KMS-11 (cell line): ENCODE measurements around the gene PDXDC1.
"Not testable (repeated sequence)": the region's sequence is repeated elsewhere in the genome, so short reads cannot be mapped to it uniquely, and the experiment has no call there.

Source experiments
- H2AFZ ChIP-seq: fragments of 200-600 bp; sonication (generic); 2 replicates; pipeline ENCODE4 v1.6.1; 2016; ENCODE audit warnings: antibody characterized with exemption, mixed run types, low read depth
- H3K27ac ChIP-seq: fragments of 200-600 bp; sonication (generic); 2 replicates; pipeline ENCODE4 v1.6.1; 2016; ENCODE audit warnings: mild to moderate bottlenecking, mixed run types
- H3K27me3 ChIP-seq: fragments of 200-600 bp; sonication (generic); 2 replicates; pipeline ENCODE4 v1.6.1; 2017; ENCODE audit warnings: mild to moderate bottlenecking, low read depth, mixed run types, moderate library complexity; ENCODE audit not compliant: insufficient read depth
- H3K36me3 ChIP-seq: fragments of 200-600 bp; sonication (generic); 2 replicates; pipeline ENCODE4 v1.6.1; 2017; ENCODE audit warnings: mild to moderate bottlenecking, mixed run types; ENCODE audit not compliant: insufficient read depth
- H3K4me1 ChIP-seq: fragments of 200-600 bp; sonication (generic); 2 replicates; pipeline ENCODE4 v1.6.1; 2016; ENCODE audit warnings: mild to moderate bottlenecking, low read depth, mixed run types; ENCODE audit not compliant: poor library complexity, severe bottlenecking
- H3K4me2 ChIP-seq: fragments of 200-600 bp; sonication (generic); 2 replicates; pipeline ENCODE4 v1.7.0; 2016; ENCODE audit warnings: mild to moderate bottlenecking, mixed run types
- H3K4me3 ChIP-seq: fragments of 200-600 bp; sonication (generic); IDR thresholded peaks from 2 replicates; pipeline ENCODE4 v1.6.1; 2017; ENCODE audit warnings: low read depth, low read length, mixed read lengths; ENCODE audit not compliant: insufficient read depth
- H3K79me2 ChIP-seq: fragments of 200-600 bp; sonication (generic); 2 replicates; pipeline ENCODE4 v1.6.1; 2016; ENCODE audit warnings: low read depth, mixed run types; ENCODE audit not compliant: insufficient read depth
- H3K9ac ChIP-seq: fragments of 200-600 bp; sonication (generic); 2 replicates; pipeline ENCODE4 v1.6.1; 2016; ENCODE audit warnings: mild to moderate bottlenecking, mixed run types
- H4K20me1 ChIP-seq: fragments of 200-600 bp; sonication (generic); 2 replicates; pipeline ENCODE4 v1.6.1; 2016; ENCODE audit warnings: mild to moderate bottlenecking, mixed run types; ENCODE audit not compliant: insufficient read depth

The PDXDC1 gene

DNA sequence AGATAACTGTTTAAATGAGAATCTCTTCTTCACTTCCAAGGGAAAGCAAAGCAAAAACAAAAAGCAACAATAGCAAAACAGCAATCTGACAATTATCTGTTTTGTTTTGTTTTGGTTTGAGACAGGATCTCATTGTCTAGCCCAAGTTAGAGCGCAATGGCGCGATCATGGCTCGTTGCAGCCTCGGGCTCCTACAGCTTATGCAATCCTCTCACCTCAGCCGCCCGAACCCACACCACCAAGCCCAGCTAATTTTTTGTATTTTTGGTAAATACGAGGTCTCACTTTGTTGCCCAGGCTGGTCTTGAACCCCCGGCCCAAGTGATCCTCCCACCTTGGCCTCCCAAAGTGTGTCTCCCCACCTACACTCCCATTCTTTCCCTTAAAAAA is 121.8 kb downstream of the PDXDC1 start:
- H3K4me2 ChIP-seq, H3K9ac ChIP-seq, H3K27ac ChIP-seq, H3K27me3 ChIP-seq, H2AFZ ChIP-seq, H3K36me3 ChIP-seq, H3K4me3 ChIP-seq, H4K20me1 ChIP-seq: not testable (repeated sequence)
- peaks cover 12% of the 10 kb centered on the region for H3K4me1 ChIP-seq
- peaks cover 16% of the 10 kb centered on the region for H3K79me2 ChIP-seq

GRCh38 chr16:15099366-15099909 is 124.6 kb downstream of the PDXDC1 start:
- not testable (repeated sequence) for H3K4me2 ChIP-seq, H3K36me3 ChIP-seq, H3K79me2 ChIP-seq, H3K27ac ChIP-seq, H2AFZ ChIP-seq, H3K9ac ChIP-seq, H3K4me3 ChIP-seq, H3K4me1 ChIP-seq, H3K27me3 ChIP-seq, H4K20me1 ChIP-seq

DNA sequence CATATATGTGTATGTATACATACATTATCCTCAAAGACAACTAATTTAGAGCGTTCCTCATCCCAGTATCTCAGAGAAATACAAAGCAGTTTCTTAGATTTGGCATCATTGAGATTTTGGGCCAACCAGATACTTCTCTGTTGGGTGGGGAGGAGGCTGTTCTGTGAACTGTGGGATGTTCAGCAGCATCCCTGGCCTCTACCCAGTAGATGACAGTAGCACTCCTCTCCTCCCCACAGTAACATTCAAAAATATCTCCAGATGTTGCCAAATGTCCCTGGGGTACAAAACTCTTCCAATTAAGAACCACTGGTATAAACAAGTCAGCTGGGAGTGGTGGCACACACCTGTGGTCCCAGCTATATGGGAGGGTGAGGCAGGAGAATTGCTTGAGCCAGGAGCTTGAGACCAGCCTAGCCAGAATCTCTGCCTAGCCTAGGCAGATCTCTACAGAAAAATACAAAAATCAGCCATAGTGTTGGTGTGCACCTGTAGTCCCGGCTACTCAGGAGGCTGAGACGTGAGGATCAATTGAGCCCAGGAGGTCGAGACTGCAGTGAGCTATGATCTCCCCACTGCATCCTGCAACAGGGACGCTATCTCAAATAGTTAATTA is 125.7 kb downstream of the PDXDC1 start:
- H3K4me1 ChIP-seq, H3K27ac ChIP-seq, H4K20me1 ChIP-seq, H3K4me2 ChIP-seq, H3K9ac ChIP-seq, H3K36me3 ChIP-seq, H3K4me3 ChIP-seq, H3K79me2 ChIP-seq, H3K27me3 ChIP-seq, H2AFZ ChIP-seq: not testable (repeated sequence)

DNA sequence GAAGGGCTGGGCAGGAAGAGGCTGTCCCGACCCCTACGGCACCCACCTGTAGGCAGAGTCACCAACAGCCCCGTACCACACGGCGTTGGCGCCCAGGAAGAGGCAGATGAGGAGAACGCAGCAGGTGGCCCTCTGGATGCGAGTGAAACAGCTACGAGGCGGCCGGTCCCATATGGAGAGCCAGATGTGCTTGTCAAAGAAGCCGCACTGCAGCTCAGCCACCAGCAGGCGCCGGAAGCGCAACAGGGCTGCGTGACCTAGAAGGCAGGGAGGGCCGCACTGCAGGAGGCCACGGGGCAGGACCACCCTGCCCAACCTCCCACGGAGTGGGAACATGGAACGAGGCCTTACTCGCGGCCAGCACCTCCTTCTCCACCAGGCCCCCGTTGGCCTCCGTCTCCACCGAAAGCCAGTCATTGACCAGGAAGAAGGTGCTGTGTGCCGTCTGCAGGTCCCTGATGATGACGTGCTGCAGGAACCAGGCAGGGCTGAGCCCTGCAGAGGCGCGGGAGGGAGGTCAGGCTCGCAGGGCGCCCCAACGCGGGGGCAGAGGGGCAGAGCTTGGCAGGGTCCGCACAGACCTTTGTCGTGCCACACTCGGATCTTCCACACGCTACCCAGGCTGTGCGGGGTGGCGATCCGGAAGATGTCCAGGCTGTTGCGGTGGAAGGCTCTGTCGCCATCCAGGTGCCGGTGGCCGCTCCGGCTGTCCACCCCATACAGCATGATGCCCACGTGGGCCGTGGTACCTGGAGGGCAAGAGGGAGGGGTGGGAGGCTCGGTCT is 153.0 kb downstream of the PDXDC1 start:
- H3K4me1 ChIP-seq, H3K4me3 ChIP-seq, H3K9ac ChIP-seq, H3K4me2 ChIP-seq, H2AFZ ChIP-seq, H3K27ac ChIP-seq, H3K27me3 ChIP-seq, H4K20me1 ChIP-seq, H3K79me2 ChIP-seq, H3K36me3 ChIP-seq: not testable (repeated sequence)

DNA sequence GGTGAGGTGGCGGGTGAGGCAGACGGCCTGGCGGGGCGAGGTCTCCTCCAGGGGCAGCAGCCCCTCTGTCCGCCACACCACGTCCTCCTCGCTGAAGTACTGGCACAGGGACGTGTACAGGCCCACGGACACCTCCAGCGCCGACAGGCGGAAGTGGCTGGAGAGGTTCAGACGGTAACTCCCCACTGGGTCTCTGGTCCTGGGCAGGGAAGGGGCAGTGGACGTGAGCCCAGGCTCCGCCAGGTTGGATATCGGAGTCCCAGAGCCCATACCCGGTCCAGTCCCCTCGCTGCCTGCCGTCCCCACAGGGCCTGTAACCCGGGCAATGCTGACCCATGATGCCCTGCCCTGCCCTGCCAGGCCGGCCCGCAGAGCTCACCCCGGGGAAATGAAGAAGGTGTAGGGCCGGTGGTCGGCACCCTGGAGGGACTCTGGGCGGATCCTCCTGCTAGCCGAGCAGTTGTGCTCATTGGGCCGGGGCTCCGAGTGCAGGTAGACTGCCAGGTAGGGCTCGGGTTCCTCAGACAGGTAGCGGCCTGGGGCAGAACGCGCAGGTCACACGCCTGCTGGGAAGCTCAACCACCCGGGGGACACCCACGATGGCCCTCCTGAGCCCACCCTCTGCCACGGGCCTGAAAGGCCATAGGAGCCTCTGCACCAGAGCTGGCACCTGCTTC is 155.6 kb downstream of the PDXDC1 start:
- H3K4me1 ChIP-seq, H3K4me2 ChIP-seq, H3K36me3 ChIP-seq, H4K20me1 ChIP-seq, H3K9ac ChIP-seq, H3K79me2 ChIP-seq, H3K27ac ChIP-seq, H3K4me3 ChIP-seq, H3K27me3 ChIP-seq, H2AFZ ChIP-seq: not testable (repeated sequence)

DNA sequence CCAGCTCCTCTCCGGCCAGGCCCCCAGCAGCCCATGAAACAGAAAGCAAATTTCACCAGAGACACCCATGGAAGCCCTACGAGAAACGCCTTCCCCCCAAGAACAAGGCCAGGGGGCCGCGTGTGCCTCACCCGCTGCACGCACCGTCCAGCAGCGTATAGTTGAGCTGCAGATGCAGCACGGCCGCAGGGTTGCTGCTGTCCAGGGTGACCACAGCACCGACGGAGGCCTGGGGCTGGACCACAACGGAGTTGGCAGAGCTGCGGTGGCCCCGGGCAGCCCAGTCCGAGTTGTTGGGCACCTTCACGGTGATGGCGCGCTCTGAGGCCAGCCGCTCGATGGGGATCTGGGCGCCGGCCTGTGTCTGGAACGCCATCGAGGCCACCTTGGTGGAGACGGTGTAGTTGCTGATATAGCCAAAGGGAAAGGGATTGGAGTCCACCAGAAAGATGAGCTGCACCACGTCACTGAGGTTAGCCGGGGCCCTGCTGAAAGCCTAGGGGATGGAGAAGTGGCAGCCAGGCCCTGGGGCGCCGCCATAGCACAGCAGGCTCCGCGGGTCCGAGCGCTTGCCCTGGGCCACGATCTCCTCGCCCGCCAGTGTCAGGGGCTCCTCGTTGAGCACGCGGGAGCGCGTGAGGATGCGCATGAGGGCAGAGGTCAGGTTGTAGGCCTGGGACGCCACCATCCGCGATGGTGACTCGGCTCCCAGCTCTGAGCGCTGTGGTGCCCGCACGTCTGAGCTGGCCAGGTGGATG is 156.3 kb downstream of the PDXDC1 start:
- not testable (repeated sequence) for H3K27me3 ChIP-seq, H3K27ac ChIP-seq, H4K20me1 ChIP-seq, H3K4me3 ChIP-seq, H3K36me3 ChIP-seq, H3K9ac ChIP-seq, H3K79me2 ChIP-seq, H2AFZ ChIP-seq, H3K4me2 ChIP-seq, H3K4me1 ChIP-seq

GRCh38 chr16:15132719-15133428 is 158.0 kb downstream of the PDXDC1 start:
- not testable (repeated sequence) for H3K4me2 ChIP-seq, H3K4me1 ChIP-seq, H3K36me3 ChIP-seq, H3K27ac ChIP-seq, H3K27me3 ChIP-seq, H3K9ac ChIP-seq, H3K79me2 ChIP-seq, H2AFZ ChIP-seq, H3K4me3 ChIP-seq, H4K20me1 ChIP-seq

DNA sequence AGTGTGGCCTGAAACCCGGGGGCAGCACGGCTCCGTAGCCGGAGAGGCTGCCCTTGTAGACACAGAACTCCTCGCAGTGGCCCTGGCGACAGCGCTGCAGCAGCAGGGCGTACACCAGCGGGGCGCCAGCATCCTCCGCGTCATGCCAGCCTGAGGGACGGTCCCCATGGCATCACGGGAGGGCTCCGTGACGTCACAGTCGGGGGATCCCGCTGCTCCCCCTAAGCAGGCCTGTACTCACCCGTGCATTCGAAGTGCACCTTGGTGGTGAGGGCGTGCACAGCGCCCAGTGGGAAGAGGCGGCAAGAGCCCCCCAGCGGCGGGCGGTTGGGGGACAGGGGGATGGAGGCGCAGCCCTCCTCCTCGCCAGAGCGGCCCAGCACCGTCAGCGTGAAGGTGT is 158.7 kb downstream of the PDXDC1 start:
- H3K36me3 ChIP-seq, H4K20me1 ChIP-seq, H3K4me3 ChIP-seq, H3K4me2 ChIP-seq, H2AFZ ChIP-seq, H3K27ac ChIP-seq, H3K4me1 ChIP-seq, H3K9ac ChIP-seq, H3K79me2 ChIP-seq, H3K27me3 ChIP-seq: not testable (repeated sequence)

DNA sequence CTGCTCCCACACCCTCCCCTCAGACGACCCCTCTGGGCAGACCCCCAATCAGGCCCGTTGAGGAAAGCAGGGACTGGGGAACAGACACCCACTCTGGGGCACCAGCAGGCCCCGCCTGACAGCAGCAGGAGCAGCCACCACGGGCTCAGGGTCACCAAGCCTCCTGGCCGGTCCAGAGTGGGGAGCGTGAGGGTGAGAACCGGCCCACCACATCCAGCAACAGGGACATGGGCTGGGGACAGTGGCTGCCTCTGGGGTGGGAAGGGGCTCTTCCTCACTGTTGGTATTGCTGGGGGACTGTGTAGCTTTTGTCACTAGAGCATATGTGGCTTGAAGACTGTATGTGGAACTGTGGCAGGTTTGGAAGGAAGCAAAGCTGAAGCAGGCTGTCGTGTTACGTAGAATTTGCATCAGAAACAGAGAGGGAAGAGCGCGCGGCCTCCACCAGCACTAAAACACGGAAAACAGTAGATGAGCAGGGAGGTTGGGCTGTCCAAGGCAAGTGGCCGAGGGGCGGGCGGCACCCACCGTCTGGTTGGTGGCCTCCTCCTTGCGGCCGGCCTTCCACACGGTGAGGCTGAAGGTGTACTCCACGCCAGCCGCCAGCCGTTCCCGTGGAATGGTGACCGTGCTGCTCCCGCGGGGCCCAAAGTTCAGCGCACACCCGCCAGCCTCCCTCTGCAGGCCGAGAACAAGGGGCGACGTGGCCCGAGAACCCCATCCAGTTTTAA is 160.1 kb downstream of the PDXDC1 start:
- not testable (repeated sequence) for H3K4me1 ChIP-seq, H2AFZ ChIP-seq

More for the DNA sequence above, 160.1 kb downstream of the PDXDC1 start:
- not testable (repeated sequence) for H3K36me3 ChIP-seq, H3K27me3 ChIP-seq, H3K4me2 ChIP-seq, H3K27ac ChIP-seq, H3K9ac ChIP-seq, H3K79me2 ChIP-seq, H4K20me1 ChIP-seq, H3K4me3 ChIP-seq
